ENCODE results near the gene TCF7L1.
"Not testable (repeated sequence)": the region's sequence is repeated elsewhere in the genome, so short reads cannot be mapped to it uniquely, and the experiment has no call there.

The TCF7L1 gene

GRCh38 chr2:85181134-85181631 is 48.0 kb downstream of the TCF7L1 start:
- DNase-seq = no peak

- no peak for DNase-seq
Observed at GRCh38 chr2:85181844-85182456, 48.8 kb downstream of the TCF7L1 start.

DNA sequence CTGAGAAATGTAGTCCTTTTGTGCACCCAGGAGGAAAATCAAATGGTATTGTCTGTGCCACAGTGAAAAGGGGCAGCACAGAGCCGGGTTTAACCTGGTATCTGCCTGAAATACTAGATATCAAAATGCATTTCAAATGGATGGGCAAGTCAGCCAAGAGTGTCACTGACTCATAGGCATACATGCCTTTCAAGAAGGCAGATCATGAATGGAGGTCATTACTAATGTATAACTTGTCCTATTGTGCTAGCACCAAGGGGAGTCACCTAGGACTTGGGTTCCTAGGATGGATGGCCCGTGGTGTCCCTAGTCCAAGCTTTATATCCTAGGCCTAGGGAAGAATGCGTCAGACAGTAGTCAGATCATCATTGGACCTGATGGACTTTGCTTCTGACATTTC is 49.9 kb downstream of the TCF7L1 start:
- DNase-seq = no peak

- DNase-seq = no peak
Observed at GRCh38 chr2:85183479-85183878, 50.3 kb downstream of the TCF7L1 start.

DNA sequence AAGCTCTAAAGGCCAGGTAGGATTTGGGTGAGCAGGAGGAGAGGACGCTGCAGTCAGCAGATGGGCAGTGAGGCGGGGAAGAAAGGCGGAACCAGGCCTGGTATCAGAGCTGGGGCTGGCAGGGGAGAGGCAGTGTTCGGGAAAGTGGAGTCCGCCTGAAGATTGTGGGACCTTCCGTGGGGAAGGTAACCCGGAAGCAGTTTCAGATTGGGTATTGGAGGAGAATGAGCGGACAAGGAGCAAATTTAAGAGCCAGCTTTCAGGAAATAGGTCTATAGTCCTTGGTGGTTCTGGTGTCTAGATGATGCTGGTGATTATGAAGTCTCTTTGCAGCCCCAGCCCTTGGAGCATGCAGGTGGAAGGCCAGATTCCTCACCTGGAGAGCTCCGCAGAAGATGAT is 51.0 kb downstream of the TCF7L1 start:
- DNase-seq = no peak

DNA sequence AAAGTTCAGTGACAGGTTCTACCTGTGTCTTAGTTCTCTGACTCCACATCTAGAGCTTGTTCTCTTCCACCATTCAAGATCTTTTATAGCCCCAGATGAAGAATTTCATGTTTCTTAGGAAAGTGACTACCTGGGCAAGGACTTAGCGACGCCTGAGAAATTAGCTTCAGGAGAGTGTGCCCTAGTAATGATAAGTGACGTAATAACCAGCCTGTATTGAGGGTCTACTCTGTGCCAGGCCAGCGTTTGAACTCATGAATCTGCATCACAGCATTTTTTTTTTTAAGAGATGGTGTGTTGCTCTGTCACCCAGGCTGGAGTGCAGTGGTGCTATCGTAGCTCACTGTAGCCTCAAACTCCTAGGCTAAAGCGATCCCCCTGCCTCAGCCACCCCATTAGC is 51.8 kb downstream of the TCF7L1 start:
- DNase-seq = no peak

DNA sequence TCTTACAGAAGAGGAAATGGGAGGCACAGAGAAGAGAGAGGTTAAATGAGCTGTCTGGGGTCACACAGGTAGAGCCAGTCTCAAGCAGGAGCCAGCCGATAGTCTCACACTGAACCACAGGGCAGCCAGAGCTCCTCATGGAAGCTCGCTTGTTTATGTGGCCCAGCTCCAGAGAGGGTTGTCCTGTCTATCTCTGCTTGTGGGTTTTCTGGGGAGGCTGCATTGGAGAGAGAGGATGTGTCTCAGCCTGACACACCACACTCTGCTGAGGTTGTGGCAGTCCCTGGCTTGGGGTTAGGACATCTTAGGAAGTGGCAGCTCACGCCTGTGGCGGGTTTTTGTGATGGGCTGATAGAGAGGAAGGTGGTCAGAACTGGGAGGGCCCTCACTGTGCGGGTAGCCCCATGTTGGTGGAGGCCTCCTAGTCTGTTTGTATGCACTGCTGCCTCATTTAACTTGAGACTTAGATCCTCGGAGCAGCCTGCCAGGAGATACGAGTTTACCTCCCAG is 52.3 kb downstream of the TCF7L1 start:
- DNase-seq = no peak

DNA sequence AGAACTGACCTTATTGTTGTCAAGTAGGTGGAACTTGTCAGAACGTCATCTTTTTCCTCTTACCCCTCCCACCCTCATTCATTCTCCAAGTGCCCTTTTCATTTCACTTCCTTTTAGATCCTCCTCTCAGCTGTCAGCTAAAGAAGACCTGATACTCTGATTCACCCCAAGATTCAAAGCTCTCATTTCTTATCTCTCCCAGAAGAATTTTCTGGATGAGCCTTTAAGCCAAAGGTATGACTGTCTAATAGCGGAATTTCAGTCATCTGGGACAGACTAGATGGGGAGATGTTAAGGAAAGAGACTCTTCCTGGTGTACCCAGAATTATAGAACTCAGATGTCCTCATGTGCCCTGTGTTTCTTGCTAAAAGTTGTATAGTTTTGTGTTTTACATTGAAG is 53.9 kb downstream of the TCF7L1 start:
- no peak for DNase-seq

DNA sequence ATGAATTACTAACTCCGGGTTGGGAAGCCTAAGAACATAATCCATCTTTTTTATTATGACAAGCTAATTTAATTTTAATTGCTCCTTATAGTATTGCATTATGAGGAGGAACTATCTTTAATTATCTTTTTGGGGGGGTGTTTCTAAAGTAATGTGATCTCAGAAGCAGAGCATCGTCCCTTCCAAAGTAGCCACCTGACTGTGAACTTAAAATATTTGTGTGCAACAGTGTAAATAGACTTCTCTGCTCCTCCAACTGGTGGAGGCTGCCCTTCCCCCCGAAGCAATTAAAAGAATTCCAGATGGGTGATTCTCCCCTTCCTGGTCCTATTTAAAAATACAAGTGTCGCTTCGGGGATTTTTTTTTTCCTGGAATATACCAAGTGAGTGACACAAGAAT is 55.7 kb downstream of the TCF7L1 start:
- no peak for DNase-seq

GRCh38 chr2:85189606-85190270 is 56.5 kb downstream of the TCF7L1 start:
- peak in 32 of 51 donors; percentile 5 to 77 (median 38) for DNase-seq

DNA sequence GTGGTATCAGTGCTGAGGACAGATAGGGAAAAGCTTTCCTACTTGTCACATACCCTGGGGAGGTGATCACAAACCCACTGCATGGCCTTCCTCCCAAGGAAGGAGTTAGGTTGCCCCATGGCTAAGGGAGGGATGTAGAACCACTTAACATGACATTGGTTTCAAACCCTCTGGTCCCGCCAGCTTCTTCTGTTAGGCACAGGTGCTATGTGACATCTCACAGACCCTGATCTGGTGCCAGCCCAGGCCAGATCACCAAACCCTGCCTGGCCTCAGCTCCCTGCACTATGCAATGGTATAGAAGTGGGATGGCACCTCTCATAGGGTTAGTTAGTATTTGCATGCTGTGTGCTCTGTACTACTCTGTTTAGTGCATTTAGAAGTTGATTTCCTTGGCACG is 58.0 kb downstream of the TCF7L1 start:
- no peak for DNase-seq

GRCh38 chr2:85194780-85195480 is 61.7 kb downstream of the TCF7L1 start:
- no peak for DNase-seq

- peak in 10 of 51 donors; percentile 2 to 57 (median 12) for DNase-seq
Observed at GRCh38 chr2:85195956-85196355, 62.8 kb downstream of the TCF7L1 start.

GRCh38 chr2:85199698-85200097 is 66.5 kb downstream of the TCF7L1 start:
- no peak for DNase-seq

DNA sequence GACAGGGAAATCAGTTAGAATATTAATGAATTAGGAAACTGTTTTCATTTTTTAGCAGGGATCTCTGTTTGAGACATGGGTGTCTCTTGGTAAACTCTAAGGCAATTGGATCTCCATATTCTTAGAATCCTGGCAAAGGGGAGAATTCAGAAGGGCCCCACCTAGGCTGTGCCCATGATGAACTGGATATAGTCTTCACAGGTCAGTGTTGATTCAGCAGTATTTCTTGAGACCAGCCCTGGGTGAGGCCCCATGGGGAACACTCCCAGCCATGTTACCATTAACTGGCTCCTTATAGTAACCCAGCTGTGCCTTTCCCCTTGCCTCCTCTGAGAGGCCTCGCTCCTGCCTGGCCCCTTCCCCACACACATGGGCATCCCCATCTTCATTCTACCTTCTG is 76.7 kb downstream of the TCF7L1 start:
- DNase-seq = no peak

DNA sequence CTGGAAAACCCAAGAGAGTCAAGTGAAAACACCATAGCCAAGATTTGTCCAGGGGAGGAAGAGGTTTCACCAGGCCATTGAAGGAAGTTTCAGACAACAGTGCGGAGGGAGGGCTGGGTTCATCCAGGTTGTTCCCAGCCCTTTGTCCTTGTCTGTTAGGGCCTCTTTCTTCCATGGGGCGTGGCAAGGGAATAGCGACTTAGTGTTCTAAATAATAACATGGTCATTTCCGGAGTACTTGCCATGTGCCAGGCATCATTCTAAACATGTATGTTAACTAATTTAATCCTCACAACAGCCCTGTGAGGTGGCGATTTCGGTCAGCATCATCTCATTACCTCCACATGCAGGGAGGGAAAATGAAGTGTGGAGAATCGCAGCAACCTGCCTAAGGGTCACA is 77.3 kb downstream of the TCF7L1 start:
- no peak for DNase-seq

DNA sequence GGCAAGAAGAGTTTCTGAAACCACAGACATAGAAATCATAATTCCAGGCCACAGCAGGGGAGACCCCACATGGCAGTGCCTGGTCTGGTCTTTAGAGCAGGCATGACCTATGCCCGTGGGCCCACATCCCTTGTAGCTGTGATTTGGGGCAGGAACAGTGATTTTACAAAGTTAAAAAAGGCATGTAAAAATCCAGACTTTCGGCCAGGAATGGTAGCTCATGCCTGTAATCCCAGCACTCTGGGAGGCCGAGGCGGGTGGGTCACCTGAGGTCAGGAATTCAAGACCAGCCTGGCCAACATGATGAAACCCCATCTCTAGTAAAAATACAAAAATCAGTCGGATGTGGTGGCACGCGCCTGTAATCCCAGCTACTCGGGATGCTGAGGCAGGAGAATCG is 78.4 kb downstream of the TCF7L1 start:
- DNase-seq = not testable (repeated sequence)

GRCh38 chr2:85212841-85213240 is 79.6 kb downstream of the TCF7L1 start:
- no peak for DNase-seq

DNA sequence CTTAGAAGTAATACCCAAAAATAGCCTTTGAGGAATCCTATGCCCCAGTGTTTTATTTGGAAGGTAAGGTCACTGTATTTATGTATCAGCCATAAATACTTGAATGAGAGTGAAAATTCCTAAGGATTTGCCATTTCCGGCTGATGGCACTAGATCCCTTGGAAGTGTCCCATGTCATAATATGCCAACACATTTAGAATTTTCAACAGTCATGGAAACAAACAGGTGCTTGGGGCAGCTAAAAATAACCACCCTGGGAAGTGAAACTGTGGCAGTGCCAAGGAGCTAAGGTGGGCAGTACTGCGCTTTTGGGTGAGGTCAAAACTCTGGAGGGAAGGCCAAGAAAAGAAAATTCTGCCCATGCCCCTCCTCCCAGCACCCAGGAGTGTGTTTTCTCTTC is 80.2 kb downstream of the TCF7L1 start:
- DNase-seq = no peak

- DNase-seq = no peak
Observed at GRCh38 chr2:85213901-85214512, 80.8 kb downstream of the TCF7L1 start.

GRCh38 chr2:85215081-85215447 is 81.9 kb downstream of the TCF7L1 start:
- no peak for DNase-seq
